Activated CD8-positive, alpha-beta memory T cell treated with anti-CD3 and anti-CD28 coated beads for 36 hours (primary cell): ENCODE data around the gene CENPX. TPM values are rescaled to one million over a fixed set of nuclear protein-coding genes. Genes with fewer than 3 reads are reported as not detected.

Experiments
- CTCF ChIA-PET: fragments of 350-600 bp; sonication (Branson Sonifier 250); formaldehyde crosslinking; loops from one replicate; lab custom pipeline; 2021; ENCODE audit warnings: antibody characterized with exemption; lab: Charles Lee
- POLR2A ChIA-PET: fragments of 350-600 bp; sonication (Branson Sonifier 250); formaldehyde crosslinking; loops from one replicate; lab custom pipeline; 2021; ENCODE audit warnings: antibody characterized with exemption; lab: Charles Lee
- total RNA-seq, 2 experiments: library from RNA; stranded (reverse); gene quantifications; one replicate each; pipeline ENCODE4 v1.2.3, GENCODE V29; 2021

CENPX gene
- total RNA-seq, result 100 to 1,000 TPM; 154 to 158 TPM

DNA sequence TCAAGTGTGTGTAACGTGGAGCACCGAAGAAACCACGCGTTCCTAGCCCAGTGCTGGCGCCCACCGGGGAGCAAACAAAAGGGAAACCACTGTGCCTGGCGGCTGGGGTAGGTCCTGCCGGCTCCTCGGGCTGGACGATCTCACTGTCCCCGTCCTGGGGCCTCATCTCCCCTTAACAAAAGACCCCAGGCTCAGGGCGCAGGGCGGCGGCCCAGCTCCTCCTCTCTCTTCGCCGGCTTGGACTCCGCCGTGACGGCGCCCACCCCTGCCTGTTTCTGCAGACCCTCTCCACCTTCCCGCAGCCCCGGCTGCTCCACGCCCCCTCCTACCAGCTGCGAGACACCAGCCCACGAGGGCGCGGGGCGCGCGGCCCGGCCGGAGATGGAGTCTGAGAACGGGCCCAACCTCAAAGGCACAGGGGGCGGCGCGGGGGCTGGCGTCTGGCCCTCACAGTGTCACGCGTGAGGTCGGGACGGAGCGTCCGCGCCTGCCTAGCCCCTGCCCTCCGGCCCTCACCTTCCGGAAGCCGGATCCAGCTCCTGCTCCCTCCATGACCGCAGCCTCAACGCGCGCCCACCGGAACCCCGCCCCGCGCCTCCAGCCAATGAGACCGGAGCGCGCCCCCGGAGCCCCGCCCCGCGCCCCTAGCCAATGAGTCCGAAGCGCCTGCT is at the start of gene CENPX:
Gene CENPX (minus strand): TSS at position 569 of the 671 bp plus-strand sequence. CDS start 17 bp downstream, at position 552.
- POLR2A ChIA-PET, result interaction anchor here (0.6 to 2.3 kb wide), 8 partner anchors 15 to 311 kb away, joined by 3 to 8 read pairs (median 4); partner anchors contain the start of genes DCXR and PYCR1

DNA sequence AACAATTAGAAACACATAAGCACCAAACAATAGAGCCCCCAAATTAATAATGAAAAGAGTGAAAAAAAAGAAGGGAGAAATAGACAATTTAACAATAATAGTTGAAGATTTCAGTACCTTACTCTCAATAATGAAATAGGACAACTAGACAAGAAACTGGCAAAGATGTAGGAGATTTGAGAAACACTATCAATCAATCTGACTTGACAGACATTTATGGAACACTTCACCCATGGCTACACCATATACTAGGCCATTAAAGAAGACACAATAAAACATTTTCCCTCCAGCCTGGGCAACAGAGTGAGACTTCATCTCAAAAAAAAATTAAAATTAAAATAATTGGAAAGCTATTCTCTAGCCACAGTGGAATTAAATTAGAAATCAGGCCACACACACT is 47.9 kb upstream of the CENPX start:
- CTCF ChIA-PET, result no interaction called here
- POLR2A ChIA-PET, result no interaction called here

More for the DNA sequence above, at the start of gene CENPX:
- CTCF ChIA-PET, result interaction anchor here (0.6 to 4.2 kb wide), 13 partner anchors 7 to 189 kb away, joined by 3 to 66 read pairs (median 4); partner anchors contain the start of genes MCRIP1 and NOTUM

DNA sequence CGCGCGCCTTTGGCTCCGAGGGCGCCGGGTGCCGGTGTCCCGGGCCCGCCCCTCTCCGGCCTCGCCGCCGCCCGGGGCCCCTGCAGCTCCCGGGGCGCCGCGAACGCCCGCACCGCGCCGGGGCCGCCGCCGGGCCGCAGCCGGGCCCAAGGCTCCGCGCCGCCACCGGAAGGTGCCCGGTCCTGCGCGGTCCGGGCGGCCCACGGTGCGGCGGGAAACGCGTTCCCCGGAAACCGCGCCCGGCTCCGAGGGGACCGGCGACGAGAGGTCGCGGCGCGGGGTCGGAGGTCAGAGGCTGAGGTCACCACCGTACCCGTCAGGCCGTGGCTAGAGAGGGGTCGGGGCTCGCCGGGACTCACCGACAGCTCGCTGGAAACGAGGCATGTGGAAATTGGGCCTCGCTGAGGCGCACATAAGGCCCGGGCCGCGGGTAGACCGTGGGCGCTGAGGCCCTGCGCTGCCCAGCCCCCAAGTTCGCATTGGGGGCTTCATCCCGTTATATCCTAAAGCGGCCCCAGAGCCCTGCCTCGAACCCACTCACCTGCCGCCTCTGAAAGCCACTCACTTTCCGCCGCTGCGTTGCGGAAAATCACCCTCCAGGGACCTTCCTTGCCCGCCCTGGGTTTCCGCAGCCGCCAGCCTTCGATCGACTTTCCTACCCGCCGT is 43.1 kb upstream of the CENPX start, which contains the start of gene DUS1L:
Gene DUS1L (minus strand): TSS at position 167 of the 666 bp plus-strand sequence. CDS start 745 bp downstream, outside the sequence.
- CTCF ChIA-PET, result interaction anchor here (0.7 to 2.1 kb wide), 6 partner anchors 14 to 110 kb away, joined by 3 to 5 read pairs (median 3); partner anchors contain the start of genes DCXR, GPS1 and RFNG

DNA sequence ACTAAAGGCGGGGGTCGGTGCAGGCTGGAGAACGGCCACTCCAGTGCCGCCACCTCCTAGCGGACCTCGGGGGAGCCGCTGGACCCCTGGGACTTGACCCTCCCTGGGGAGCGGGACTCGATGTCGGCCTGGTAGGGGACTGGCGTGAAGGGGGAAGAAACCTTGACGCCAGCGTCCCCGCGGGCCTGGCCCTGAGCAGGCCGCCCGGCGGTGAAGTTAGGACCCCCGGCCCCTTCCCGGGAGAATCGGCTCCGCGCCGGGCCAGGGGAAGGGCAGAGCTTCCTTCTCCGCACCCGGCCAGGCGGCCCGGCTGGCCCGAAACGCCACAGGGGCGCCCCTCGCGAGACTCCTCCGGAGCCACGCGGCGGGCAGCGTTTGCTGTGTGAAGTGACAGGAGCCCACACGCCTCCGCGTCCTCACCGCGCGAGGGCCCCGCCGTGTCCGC is 42.5 kb upstream of the CENPX start:
- CTCF ChIA-PET, result interaction anchor here (0.7 to 2.1 kb wide), 3 partner anchors 14 to 106 kb away, joined by 3 to 5 read pairs (median 3); partner anchors contain the start of genes DCXR, GPS1 and RFNG
- POLR2A ChIA-PET, result interaction anchor here (0.8 kb wide), 1 partner anchor 33 kb away, joined by 3 read pairs; the partner anchor contains the start of gene FASN

More for the DNA sequence above, 43.1 kb upstream of the CENPX start, which contains the start of gene DUS1L:
- POLR2A ChIA-PET, result interaction anchor here (0.6 to 0.8 kb wide), 4 partner anchors 24 to 355 kb away, joined by 3 to 4 read pairs (median 3); partner anchors contain the start of gene FASN

DNA sequence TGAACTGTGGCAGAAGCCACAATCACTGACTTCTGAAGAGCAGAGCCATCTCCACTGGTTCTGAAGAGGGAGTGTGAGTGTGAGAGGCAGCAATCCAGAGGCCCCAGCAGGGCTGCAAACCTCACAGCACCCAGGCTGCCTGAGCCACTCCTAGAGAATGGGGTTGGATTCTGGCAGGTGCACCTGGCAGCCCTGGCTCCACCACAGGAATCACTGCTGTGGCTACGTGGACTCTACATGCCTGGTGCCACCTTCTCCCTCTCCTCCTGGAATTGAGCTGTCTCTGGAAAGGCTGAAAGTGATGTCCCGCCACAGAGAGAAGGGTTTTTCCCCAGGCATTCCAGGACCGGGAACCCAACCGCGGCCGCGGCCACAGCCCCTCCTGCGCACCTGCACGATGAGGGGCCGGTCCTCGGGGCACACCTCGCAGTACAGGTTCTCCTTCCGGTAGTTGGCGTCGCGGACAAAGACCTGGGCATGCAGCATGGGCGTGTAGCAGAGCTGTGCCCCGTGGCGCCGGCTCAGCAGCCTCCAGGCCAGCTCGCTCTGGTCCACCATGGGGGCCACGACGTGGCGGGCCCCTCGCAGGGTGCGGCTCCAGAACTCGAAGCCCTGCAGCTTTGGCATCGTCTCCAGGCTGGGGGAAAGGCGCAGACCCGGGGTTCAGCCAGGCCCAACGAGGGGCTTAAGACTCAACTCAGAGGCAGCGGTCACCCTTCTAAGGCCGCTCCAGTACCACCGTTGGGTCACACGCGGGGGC is 41.9 kb upstream of the CENPX start:
- POLR2A ChIA-PET, result interaction anchor here (0.8 kb wide), 1 partner anchor 34 kb away, joined by 3 read pairs; the partner anchor contains the start of gene FASN
- CTCF ChIA-PET, result interaction anchor here (0.9 to 2.1 kb wide), 2 partner anchors 13 to 27 kb away, joined by 3 to 5 read pairs; partner anchors contain the start of genes DCXR, GPS1 and RFNG

DNA sequence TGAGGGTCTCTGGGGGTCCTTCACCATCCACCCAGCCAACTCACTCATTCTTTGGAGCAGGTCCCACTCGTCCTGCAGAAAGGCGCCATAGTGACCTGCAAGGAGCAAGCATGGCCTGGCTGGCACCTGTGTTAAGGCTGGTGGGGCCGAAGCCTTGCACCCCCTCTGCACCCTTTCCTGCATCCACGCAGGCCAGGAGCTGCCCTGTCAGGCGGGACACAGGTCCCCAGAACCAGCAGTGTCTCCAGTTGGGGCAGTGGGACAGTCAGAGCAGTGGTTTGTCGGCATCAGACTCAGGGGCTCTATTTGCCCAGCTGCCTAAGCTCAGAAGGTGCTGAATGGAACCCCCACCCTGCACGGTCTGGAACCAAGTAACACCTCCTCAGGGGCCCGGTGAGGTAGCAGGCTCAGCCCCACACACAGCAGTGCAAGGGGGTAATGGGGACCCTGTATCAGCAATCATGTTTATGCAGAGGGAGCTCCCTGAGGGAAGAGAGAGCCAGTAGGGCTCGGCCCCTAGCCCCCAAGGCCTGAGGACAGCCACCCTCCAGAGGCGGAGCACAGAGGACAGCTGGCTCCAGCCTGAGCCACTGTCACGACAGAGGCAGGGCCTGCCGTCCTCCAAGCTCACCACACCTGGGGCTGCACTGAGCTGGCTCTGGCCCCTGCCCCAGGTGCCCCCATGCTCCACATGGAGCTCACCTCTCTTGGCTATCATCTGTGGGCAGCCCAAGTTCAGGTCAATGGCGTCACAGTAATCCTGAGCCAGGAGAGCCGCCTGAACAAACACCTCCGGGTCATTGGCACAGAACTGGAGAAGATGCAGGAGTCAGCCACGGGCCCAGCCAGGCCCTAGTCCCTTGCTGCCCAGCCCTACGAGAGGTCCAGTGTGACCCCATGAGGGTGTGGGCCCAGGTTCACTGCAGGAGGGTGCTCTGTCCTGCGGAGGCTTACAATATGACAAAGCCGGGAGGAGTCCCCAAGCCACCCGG is 41.0 kb upstream of the CENPX start:
- ChIA-PET CTCF (interaction anchor here (1.0 kb wide), 1 partner anchor 33 kb away, joined by 3 read pairs; no protein-coding TSS in a partner anchor), POLR2A (interaction anchor here (0.6 kb wide), 1 partner anchor 35 kb away, joined by 3 read pairs; no protein-coding TSS in a partner anchor)

DNA sequence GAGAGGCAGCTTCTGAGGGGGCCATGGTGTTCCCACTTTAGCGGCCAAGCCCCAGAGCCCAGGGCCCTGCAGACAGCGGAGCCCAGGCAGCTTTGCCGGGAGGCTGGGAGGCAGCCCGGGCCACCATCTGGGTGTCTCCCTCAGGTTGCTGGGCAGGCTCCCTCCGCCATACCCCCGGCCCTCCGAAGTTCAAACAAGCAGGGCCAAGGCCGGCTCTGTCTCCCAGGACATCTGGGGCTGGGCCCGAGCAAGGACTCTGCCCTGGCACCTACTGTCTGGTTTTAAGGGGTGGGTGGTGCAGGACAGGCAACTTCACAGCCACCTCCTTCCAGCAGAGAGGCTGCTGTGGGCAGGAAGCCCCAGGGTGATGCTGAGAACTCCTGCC is 40.3 kb upstream of the CENPX start:
- CTCF ChIA-PET, result no interaction called here
- POLR2A ChIA-PET, result no interaction called here

DNA sequence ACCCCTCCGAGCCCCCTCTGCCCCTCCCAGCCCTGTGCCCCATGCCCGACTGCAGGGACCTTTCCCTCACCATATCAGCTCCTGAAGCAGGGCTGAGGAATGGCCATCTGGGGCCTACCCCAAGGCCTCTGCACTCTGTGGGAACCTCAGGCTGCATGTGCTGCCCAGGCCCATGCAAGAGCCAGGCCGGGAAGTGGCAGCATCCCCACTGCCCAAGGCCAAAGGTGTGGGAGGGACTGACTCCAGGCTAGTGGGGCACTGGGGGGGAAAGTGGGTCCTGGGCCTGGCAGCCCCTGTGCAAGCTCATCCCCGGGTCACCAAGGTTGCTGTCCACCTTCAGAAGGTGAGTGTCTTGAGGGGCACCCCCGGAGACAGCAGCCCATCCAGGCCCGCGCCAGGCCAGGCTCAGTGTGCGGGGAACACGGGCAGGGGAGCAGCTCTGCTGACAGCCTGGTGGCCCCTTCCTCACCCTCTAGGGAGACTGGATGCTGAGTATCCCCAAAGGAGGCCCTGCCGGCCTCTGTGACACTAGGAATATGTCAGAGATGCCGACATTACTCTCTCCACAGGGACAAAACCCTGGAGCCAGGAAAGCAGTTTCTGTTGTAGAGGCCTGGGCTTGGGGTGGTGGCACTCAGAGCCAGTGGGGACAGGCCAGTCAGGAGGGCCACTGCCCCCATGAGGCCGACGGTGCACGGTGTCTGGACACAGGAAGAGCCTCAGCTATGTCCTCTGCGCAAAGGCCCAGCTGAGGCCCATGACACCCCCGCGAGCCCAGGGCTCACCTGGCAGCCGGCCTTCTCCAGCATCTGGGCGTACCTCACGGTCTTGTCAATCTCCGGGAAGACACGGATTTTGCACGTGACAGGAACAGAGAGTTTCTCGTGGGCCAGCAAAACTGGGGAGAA is 39.7 kb upstream of the CENPX start:
- ChIA-PET POLR2A (no interaction called here), CTCF (no interaction called here)

DNA sequence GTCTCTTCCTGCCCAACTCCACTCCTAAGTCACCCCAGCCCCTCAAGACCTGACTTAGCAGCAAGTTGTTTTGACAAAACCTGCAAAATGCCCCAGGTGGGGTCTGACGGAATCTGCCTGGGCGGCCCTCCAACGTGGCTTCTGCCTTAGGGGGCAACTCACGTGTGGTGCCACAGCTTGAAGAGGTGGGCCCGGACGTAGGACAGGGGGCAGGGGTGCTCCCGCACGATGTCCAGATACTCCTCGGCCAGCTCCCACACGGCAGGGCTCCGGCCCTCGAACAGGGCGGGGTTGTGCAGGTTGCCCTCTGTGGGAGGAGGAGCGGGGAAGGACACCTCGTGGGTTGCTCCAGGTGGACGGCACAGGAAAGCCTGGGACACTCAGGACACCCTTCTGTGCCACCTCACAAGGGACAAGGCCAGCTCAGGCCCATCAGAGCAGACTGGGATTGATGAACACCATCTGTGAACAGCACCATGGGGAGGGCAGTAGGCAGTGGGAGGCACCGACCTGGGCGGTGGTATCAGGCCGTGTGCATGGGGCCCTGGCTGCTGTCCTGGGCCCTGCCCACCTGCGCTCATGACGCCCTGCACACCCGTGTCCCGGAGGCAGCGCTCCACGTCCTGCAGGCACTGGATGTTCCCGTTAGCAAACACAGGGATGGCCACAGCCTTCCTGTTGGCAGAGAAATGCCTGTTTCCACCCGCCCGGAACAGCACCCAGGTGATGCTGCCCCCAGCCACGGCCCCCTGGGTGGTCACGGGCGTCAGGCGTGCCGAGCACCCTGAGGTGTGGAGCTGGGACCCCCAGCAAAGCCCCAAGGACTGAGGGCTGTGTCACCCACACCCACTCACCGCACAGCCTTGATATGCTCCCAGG is 38.6 kb upstream of the CENPX start:
- CTCF ChIA-PET, result interaction anchor here (0.6 kb wide), 1 partner anchor 321 kb away, joined by 5 read pairs; no protein-coding TSS in a partner anchor
- POLR2A ChIA-PET, result no interaction called here

DNA sequence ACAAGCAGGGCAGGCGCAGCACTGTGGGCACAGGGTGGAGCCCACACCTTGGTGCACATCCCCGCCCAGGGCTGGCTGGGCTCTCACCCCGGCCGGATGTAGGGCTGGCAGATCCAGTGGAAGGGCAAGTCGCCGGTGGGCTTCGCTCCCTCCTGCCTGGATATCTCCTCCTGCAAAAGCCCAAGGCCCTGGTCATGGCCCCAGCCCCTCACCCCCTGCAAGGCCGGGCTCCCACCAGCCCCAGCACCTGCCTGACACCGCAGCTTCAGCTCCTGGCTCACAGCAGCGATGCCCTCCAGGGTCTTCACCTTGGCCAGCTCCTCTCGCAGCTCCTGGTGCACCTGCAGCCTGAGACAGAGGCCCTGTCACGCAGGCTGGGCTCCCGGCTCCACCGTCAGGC is 37.9 kb upstream of the CENPX start:
- POLR2A ChIA-PET, result interaction anchor here (0.6 kb wide), 1 partner anchor 23 kb away, joined by 3 read pairs; the partner anchor contains the start of gene DCXR
- CTCF ChIA-PET, result interaction anchor here (1.1 kb wide), 1 partner anchor 46 kb away, joined by 3 read pairs; no protein-coding TSS in a partner anchor

DNA sequence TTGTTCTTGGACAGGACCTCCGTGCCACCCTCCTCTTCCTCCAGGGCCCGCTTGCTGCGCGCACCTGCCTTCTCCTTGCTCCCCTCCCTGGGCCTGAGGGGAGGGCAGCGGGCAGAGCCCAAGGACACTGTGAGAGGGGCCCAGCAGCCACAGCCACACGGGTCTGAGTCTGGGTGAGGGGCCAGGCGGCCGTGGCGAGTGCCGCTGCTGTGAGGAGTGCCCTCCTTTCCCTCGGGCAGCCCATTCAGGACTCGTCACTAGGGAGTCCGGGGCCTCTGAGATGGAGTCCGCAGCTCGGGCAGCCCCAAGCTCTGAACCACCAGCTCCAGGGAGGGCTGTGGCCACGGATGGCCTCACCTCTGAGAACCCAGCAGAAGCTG is 37.3 kb upstream of the CENPX start:
- CTCF ChIA-PET, result interaction anchor here (1.1 to 1.2 kb wide), 2 partner anchors 19 to 46 kb away, joined by 3 read pairs; no protein-coding TSS in a partner anchor

DNA sequence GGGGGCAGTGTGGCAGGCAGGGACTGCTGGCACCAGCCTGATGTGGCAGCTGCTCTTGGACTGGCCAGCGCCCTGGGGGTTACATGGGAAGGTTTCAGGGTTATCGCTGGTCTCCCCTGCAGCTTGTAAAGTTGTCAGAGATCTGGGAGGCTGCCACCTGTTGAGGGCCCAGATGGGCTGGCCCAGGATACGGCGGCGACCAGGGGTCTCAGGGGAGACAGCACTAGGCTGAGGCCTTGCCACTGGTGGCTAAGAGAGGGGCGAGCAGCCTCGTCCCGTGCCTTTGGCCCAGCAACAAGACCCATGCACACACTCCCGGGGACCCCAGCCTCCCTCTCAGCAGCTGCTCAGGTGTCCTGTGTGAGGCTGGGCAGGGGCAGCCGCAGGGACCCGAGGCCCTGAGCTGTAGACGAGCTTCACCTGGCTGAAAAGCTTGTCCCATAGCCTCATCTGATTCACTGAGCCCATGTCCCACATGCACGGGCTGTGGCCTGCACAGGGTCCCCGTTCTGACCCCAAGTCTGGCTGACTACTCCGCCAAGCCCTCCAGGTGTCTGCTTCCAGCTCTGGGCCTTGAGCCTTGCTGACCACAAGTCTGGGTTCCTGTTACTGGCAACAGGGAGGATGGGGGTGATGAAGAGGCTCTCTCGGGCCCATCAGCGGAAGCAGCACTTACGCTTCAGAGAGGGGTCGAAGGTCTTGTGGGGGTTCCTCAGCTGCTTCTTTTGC is 36.8 kb upstream of the CENPX start:
- ChIA-PET POLR2A (no interaction called here), CTCF (interaction anchor here (1.1 to 1.2 kb wide), 2 partner anchors 19 to 47 kb away, joined by 3 read pairs; no protein-coding TSS in a partner anchor)

More for the DNA sequence above, 37.3 kb upstream of the CENPX start:
- POLR2A ChIA-PET, result no interaction called here

DNA sequence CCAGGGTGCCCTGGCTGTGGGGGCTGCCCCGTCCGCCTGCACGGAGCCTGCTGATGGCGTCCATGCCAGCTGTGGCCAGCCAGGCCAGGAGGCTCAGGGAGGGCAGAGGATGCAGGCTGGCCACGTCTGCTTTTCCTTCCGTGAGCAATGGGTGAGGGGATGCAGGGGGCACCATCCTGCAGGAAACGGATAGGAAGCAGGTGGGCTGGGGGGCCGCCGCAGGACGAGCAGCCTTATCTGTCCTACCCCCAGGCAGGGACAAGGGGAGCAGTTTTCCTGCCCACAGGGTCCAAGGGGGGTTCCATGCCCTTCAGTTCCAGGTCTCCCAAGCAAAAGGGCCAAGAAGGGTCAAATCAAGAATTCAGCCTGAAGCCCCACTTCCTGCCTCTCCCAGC is 36.2 kb upstream of the CENPX start:
- ChIA-PET CTCF (no interaction called here), POLR2A (no interaction called here)

DNA sequence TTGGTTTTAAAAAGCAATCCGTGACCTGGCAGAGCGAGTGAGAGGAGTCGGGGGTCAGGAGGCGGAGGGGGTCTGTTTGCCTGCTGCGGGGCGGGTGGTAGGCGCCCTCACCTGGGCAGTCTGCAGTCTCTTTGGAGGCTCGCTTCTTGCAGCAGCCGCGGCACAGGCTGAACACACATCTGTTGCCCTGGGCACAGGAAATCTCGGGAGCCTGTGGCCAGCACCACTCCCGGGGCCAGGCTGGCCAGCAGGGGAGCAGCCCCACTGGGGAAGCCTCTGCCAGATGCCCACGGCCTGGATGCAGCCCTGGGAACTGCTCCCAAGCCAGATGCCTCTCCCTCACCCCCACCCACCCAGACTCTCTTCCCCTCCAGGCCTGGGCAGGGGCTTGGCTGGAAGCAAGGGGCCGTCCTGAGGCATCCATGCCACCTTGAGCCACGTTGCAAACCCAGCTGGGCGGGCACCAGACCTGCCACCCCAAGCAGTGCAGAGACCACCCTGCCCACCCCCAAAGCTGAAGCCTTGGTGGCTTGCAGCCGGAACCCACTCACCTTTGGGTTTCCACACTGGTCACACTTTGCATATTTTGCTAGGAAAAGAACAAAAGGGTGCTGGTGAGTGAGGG is 35.7 kb upstream of the CENPX start:
- ChIA-PET POLR2A (no interaction called here), CTCF (no interaction called here)
